ENCODE measurements around the gene MRPL51.

The MRPL51 gene

DNA sequence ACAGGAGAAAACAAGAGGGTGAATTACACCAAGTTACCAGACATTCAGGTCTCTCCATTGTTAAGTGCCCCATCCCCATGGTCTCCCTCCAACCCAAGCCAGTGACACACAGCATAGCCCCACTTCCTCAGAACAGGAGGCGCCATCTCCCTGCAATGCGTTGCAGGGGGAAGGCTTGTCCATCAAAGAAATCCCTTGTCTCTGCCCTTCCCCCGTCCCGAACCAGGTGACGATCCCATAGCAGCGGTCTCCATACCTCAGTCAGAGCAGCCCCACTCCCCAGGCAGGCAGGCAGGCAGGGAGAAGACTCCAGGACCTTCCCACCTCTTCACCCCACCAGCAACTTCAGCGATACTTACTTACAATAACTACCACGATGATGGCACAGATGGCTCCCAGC is 28.5 kb downstream of the MRPL51 start:
- H3K27ac Mint-ChIP-seq = peak overlapping the region; percentile 97
- peaks cover 97% of the 10 kb centered on the region for H3K4me1 Mint-ChIP-seq (ENCODE audit: low read depth)
- peaks cover 96% of the 10 kb centered on the region for H3K36me3 Mint-ChIP-seq (ENCODE audit: low read depth)
- H3K9me3 Mint-ChIP-seq = no peaks in the 10 kb centered on the region
- peak overlapping the region; percentile 82 for H3K4me3 Mint-ChIP-seq
- H3K27me3 Mint-ChIP-seq = no peaks in the 10 kb centered on the region

DNA sequence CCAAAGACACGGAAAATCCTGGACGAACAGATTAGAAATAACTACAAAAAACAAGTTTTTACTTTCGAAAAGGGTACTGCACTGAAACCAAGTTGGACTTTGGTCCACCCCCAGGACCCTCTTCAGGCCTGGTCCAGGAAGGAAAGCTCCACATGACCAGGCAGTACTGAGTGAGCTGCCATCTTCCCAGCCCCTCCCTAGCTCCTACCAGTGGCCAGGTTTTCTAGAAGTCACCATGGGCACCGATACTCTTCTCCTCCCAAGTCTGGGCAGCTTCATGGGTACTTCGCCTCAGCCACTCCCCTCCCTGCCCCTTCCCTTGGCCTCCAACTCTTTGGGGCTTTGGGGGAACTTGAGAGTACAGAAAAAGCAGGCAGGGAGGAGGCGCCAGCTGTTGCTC is 29.2 kb downstream of the MRPL51 start:
- Mint-ChIP-seq H3K9me3 (no peaks in the 10 kb centered on the region), H3K4me3 (peak overlapping the region; percentile 82), H3K36me3 (ENCODE audit: low read depth) (peaks cover 96% of the 10 kb centered on the region), H3K4me1 (ENCODE audit: low read depth) (peaks cover 97% of the 10 kb centered on the region), H3K27me3 (no peaks in the 10 kb centered on the region), H3K27ac (peak overlapping the region; percentile 97)

DNA sequence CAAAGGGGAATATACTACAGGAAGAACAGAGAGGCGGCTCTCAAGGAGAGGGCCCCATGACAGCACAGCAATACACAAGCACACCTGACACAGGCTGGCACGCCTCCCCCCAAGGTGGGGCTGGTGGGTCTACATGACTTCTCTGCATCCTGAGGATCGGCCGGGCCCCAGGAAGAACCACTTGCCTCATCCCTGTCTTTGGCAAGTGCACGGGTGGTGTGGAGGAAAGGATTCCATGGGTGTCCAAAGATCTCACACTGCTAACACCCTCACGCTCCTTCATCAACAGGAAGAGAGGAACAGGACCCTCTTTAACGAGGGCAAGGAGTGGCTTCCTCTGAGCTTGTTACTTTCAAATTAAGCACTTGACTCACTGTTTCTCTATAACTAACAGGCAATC is 29.8 kb downstream of the MRPL51 start:
- Mint-ChIP-seq H3K36me3 (ENCODE audit: low read depth) (peaks cover 96% of the 10 kb centered on the region), H3K27me3 (no peaks in the 10 kb centered on the region), H3K27ac (peak overlapping the region; percentile 97), H3K9me3 (no peaks in the 10 kb centered on the region), H3K4me3 (peak overlapping the region; percentile 82), H3K4me1 (ENCODE audit: low read depth) (peaks cover 97% of the 10 kb centered on the region)

- no peaks in the 10 kb centered on the region for H3K9me3 Mint-ChIP-seq
- H3K27ac Mint-ChIP-seq = peak overlapping the region; percentile 97
These were observed 30.6 kb downstream of the MRPL51 start for GRCh38 chr12:6462234-6462995.

GRCh38 chr12:6461401-6462233 is 31.4 kb downstream of the MRPL51 start:
- peak overlapping the region; percentile 82 for H3K4me3 Mint-ChIP-seq
- peaks cover 95% of the 10 kb centered on the region for H3K4me1 Mint-ChIP-seq (ENCODE audit: low read depth)
- H3K9me3 Mint-ChIP-seq = no peaks in the 10 kb centered on the region
- no peaks in the 10 kb centered on the region for H3K27me3 Mint-ChIP-seq
- H3K36me3 Mint-ChIP-seq (ENCODE audit: low read depth) = peaks cover 95% of the 10 kb centered on the region
- H3K27ac Mint-ChIP-seq = peak overlapping the region; percentile 97

More at GRCh38 chr12:6462234-6462995, 30.6 kb downstream of the MRPL51 start:
- Mint-ChIP-seq H3K27me3 (no peaks in the 10 kb centered on the region), H3K4me1 (ENCODE audit: low read depth) (peaks cover 95% of the 10 kb centered on the region), H3K4me3 (peak overlapping the region; percentile 82), H3K36me3 (ENCODE audit: low read depth) (peaks cover 95% of the 10 kb centered on the region)

DNA sequence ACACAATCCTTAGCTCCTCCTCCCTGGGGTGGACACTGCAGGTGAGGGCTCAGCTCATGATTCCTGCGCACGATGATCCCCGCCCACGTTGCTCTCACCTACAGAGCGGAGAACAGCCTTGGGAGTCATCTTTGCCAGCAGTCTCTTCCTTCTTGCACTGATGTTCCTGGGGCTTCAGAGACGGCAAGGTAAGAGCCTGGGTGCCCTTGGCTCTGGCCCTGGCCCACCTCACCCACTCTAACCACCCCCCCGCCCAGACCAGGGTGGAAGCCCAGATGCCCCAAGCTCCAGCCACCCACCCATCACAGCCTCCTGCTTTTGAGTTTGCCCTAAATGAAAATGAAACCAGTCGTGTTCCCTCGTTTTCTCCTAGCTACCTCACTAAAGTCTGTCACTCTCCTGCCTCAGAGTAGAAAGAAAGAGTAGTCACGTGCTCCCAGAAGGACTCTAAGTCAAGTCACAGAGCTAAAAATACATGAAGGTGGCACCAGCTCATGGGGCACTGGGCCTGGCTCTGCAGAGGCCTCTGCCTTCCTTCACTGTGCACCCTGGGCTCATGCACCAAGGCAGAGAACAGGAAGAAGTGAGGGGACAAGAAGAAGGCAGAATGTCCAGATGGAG is 32.2 kb downstream of the MRPL51 start:
- H3K4me3 Mint-ChIP-seq = peak overlapping the region; percentile 82
- H3K4me1 Mint-ChIP-seq (ENCODE audit: low read depth) = peaks cover 95% of the 10 kb centered on the region
- H3K9me3 Mint-ChIP-seq = no peaks in the 10 kb centered on the region
- peak overlapping the region; percentile 97 for H3K27ac Mint-ChIP-seq
- H3K36me3 Mint-ChIP-seq (ENCODE audit: low read depth) = peaks cover 95% of the 10 kb centered on the region
- H3K27me3 Mint-ChIP-seq = no peaks in the 10 kb centered on the region

- H3K4me3 Mint-ChIP-seq = peak overlapping the region; percentile 30
- peak overlapping the region; percentile 77 for H3K27ac Mint-ChIP-seq
- peaks cover 93% of the 10 kb centered on the region for H3K4me1 Mint-ChIP-seq (ENCODE audit: low read depth)
- H3K9me3 Mint-ChIP-seq = no peaks in the 10 kb centered on the region
- H3K27me3 Mint-ChIP-seq = no peaks in the 10 kb centered on the region
- peaks cover 95% of the 10 kb centered on the region for H3K36me3 Mint-ChIP-seq (ENCODE audit: low read depth)
These were observed 34.1 kb downstream of the MRPL51 start for GRCh38 chr12:6459004-6459337.

GRCh38 chr12:6458281-6459003 is 34.6 kb downstream of the MRPL51 start:
- peaks cover 93% of the 10 kb centered on the region for H3K4me1 Mint-ChIP-seq (ENCODE audit: low read depth)
- peaks cover 95% of the 10 kb centered on the region for H3K36me3 Mint-ChIP-seq (ENCODE audit: low read depth)
- H3K27ac Mint-ChIP-seq = peak overlapping the region; percentile 77
- H3K4me3 Mint-ChIP-seq = peak overlapping the region; percentile 30
- H3K9me3 Mint-ChIP-seq = no peaks in the 10 kb centered on the region
- H3K27me3 Mint-ChIP-seq = no peaks in the 10 kb centered on the region

GRCh38 chr12:6457220-6457945 is 35.7 kb downstream of the MRPL51 start:
- peak overlapping the region; percentile 3 for H3K4me3 Mint-ChIP-seq
- H3K27ac Mint-ChIP-seq = peak overlapping the region; percentile 67
- H3K27me3 Mint-ChIP-seq = no peaks in the 10 kb centered on the region
- peaks cover 95% of the 10 kb centered on the region for H3K36me3 Mint-ChIP-seq (ENCODE audit: low read depth)
- H3K9me3 Mint-ChIP-seq = no peaks in the 10 kb centered on the region
- H3K4me1 Mint-ChIP-seq (ENCODE audit: low read depth) = peaks cover 92% of the 10 kb centered on the region

- H3K4me1 Mint-ChIP-seq (ENCODE audit: low read depth) = peaks cover 79% of the 10 kb centered on the region
- peaks cover 84% of the 10 kb centered on the region for H3K36me3 Mint-ChIP-seq (ENCODE audit: low read depth)
- peak overlapping the region; percentile 97 for H3K4me3 Mint-ChIP-seq
- no peaks in the 10 kb centered on the region for H3K9me3 Mint-ChIP-seq
- H3K27ac Mint-ChIP-seq = peak overlapping the region; percentile 99
- H3K27me3 Mint-ChIP-seq = no peaks in the 10 kb centered on the region
These were observed 40.0 kb downstream of the MRPL51 start for GRCh38 chr12:6452944-6453630.

GRCh38 chr12:6452245-6452943 is 40.7 kb downstream of the MRPL51 start:
- Mint-ChIP-seq H3K4me3 (peak overlapping the region; percentile 97), H3K36me3 (ENCODE audit: low read depth) (peaks cover 85% of the 10 kb centered on the region), H3K4me1 (ENCODE audit: low read depth) (peaks cover 80% of the 10 kb centered on the region), H3K27ac (peak overlapping the region; percentile 99), H3K27me3 (no peaks in the 10 kb centered on the region), H3K9me3 (no peaks in the 10 kb centered on the region)

DNA sequence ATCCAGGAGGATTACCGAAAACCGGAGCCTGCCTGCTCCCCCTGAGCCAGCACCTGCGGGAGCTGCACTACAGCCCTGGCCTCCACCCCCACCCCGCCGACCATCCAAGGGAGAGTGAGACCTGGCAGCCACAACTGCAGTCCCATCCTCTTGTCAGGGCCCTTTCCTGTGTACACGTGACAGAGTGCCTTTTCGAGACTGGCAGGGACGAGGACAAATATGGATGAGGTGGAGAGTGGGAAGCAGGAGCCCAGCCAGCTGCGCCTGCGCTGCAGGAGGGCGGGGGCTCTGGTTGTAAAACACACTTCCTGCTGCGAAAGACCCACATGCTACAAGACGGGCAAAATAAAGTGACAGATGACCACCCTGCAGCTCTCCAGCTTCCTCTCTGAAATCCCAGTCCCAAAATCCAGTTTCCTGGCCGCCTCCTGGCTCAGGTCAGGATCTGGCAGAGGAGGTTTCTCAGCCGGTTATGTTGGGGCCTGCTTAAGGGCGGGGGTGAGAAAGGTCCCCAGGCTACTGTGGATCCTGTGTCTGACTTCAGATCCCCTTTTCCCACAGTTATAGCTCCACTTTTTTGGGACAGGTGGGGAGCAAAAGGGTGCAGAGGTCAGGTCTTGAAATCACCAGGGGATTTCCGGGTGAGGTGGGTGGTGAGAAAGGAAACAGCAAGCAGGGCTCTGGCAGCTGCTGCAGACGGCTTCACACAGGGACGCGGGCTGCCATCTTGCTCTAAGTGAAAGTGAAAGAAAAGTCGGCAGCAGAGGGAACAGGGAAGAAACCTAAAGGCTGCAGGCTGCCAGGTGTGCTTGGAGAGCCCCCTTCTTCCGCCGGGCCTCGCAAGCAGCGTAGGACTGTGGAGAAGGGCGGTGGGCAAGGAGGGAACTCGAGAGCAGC is 41.5 kb downstream of the MRPL51 start, which contains the start of gene TAPBPL:
TAPBPL (plus strand) TSS at position 695 of the 897 bp plus-strand sequence. CDS start 207 bp downstream, outside the sequence.
- Mint-ChIP-seq H3K27ac (peak within 1 kb of the TSS; percentile 99), H3K4me1 (ENCODE audit: low read depth) (peaks cover 80% of the 10 kb centered on the region), H3K27me3 (no peaks in the 10 kb centered on the region), H3K4me3 (peak within 1 kb of the TSS; percentile 97), H3K36me3 (ENCODE audit: low read depth) (peaks cover 85% of the 10 kb centered on the region), H3K9me3 (no peaks in the 10 kb centered on the region)
